ENCODE measurements around the gene MLKL.

The MLKL gene

DNA sequence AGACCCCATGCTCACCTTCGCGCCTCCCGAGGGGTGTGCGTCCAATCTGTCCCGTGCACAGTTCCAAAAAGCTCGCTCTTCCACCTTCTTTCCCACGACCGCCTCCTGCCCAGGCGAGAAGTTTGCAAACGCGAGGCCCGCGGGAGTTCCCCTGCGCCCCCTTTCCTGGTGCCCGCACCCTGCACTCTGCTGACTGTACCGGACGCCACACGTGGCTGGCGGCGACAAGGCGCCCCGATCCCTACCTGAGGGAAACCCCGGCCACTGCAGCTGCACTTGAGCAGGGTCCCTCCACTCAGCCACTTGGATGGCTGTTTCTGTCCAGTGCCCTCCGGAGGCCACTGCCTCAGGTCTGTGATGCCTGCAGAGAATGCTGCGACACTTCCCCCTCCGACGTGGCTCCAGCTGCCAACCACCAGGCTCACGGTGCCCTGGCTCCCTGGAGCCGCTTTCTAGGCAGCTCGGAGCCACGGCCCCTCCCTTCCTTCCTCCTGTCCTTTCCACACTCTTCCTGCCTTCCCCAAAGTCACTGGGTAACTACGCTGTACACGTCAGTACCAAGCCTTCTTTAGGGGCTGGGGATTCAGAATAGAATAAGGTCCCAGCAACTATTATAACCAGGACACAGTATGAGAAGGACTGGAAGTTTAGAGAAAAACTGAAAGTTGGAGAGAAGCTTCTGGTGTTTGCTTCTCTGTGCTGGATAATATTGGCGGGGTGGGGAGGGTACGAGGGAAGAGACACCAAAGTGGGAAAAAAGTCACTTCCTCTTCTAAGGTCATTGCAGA, at the start of gene MLKL:
MLKL (minus strand) TSS at position 425 of the 788 bp plus-strand sequence. CDS start 5,105 bp downstream, outside the sequence.
- no peak for DNase-seq (ENCODE audit: low spot score)

DNA sequence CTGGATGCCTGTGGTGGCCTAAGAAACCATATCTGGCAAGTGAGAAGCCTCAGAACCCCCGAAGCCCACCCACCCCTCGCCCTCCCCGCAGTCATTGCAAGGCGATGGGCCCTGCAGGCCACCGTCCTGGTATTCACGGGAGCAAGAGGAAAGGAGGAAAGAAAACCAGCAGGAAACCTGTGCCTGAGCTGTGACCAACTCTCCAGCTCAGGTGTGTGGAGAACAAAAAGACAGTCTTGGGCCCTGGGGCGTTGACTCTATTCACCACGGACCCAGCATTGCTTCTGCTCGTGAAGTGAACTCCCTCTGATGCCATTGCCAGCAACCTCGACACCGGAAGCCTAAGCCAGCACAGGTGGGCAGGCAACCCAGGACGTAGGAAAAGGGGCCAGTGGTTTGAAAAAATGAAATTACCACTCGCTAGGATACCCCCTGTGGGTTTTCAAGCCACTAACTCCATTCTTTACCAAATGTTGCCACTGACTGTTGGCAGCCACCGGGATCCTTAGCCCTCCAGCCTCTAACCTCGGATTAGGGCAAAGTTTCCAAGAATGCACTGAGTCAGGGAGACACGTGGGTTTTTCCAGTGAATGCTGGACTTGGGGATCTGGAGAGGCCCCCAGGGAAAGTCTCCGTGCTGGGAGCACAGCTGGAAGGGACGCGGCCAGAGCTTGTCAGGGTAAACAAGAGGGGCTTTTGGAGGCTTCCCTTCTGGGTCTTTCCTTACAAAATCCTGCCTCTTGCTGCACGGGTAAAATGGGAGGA, 48.8 kb upstream of the MLKL start:
- no peak for DNase-seq (ENCODE audit: low spot score)

DNA sequence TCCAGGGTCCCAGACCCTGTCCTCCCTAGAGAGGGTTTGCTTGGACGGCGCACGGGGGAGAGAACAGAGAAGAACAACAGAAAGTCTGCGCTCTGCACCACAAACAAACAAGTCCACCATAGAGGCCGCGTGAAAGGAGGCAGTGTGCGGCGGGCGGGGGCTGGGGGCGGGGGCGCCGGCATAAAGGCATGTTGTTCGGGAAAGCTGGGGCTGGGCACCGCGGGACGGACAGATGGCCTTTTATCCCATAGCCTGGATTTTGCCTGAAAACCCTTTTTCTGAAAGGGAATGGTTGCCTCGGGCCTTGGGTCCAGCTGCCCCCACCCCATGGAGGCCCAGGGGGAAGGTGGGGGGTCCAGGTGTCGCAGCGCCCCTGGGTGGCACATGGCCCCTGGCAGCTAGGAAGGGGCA, 48.0 kb upstream of the MLKL start:
- no peak for DNase-seq (ENCODE audit: low spot score)

DNA sequence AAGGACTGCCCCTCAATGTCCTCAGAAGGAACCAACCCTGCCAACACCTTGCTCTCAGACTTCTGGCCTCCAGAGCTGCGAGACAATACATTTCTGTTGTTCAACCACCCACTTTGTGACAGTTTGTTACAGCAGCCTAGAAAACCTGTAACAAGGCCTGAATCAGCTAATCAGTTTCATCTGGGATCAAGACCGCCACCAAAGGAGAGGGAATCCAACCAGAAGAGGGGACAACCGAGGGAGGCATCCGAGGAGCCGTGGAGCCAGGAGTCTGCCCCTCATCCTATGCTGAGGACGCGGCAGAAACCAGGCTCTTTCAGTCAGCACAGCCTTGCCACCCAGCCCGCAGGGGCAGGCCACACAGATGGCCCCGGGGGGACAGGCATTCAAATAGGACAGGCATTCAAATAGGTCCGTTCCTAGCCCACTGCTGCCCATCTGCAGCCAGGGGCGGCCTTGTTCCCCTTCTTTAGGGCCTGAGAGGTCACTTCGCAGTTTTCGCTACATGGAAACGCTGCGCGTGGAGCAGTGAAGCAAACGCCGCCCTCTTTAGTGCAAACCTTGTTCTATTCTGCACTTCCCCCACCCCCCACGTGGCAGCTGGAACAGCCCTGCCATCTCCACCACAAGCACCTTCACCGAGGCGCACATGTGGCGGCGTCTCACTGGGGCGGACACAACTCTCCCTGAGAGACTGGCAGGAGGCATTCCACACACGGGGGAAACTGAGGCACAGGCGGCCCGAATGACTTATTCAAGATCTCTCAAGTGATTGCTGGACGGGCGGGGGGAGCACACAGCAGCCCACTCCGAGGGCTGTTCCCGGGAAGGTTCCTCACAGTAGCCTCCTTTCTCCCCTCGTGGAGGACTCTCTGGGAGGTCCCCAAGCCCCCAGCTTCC, 47.3 kb upstream of the MLKL start:
- DNase-seq (ENCODE audit: low spot score), result no peak

DNA sequence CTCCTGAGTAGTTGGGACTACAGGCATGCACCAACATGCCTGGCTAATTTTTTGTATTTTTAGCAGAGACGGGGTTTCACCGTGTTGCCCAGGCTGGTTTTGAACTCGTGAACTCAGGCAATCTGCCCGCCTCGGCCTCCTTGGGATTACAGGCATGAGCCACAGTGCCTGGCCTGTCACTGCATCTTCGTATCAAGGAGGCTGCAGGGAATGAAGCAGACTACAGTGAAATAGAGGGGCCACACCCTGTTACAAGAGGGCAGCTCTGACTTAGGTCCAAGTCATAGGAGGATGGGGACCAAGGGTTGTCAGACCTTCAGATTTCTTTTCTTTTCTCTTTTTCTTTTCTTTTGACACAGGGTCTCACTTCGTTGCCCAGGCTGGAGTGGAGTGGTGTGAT, 45.3 kb upstream of the MLKL start:
- DNase-seq (ENCODE audit: low spot score), result no peak

DNA sequence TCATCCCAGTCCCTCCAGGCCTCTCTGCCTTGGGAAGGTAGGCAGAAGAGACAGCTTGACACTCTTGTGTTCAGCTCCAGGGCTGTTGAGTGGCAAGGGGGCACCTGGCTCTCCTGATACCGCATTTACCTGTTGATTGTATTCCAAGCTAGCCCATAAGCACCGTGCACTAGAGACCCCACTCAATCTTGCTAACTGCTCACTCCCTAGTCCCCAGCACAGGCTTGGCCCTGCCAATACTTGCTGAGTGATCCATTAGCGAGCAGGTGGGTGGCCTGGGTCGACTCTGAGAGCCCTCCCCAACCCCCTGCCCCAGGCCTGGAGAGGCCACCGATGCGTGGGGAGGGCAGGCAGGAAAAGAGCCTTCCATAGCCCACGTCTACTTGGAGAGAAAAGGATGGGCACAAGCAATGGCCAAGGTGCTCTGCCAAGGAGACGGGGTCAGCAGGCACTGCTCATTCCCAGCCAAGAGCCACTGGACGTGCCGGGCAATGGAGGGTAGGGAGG, 44.5 kb upstream of the MLKL start:
- DNase-seq (ENCODE audit: low spot score), result no peak

DNA sequence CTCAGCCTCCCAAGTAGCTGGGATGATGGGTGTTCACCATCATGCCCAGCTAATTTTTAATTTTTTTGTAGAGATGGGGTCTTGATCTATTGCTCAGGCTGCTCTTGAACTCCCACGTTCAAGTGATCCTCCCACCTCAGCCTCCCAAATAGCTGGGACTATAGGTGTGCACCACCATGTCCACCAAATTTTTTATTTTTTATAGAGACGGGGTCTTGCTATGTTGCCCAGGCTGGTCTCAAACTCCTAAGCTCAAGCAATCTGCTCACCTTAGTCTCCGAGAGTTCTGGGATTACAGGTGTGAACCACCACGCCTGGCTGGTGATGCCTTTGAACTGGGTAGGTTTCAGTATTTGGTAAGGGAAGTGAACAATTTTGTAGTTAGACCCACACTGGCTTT, 43.9 kb upstream of the MLKL start:
- no peak for DNase-seq (ENCODE audit: low spot score)

DNA sequence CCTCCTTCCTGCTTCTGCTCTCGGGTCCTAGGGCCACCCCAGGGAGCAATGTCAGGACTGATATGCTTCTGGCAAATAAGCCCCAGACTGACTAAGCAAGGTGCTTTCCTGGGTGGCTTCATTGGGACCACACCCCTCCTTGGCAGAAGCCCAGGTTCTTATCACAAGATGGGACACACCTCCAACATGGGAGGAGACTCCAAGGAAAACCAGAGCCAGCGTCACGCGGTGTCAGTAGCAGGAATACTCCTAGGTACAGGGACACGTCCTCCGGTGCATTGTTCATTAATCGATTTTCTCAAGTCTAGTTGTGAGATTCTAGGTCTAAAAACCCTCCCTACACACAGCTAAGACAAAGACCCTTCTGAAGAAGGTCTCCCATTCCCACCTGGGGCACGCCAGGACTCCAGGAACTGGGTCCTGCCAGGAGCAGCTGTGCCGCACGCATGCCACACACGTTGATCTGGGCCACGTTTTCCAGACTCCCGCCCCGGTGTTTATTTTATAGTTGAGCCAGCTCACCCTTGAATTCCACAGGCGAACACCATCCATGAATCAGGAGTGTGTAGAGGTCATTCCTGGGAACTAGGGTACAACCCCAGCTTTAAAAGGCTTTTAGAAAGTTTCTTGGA, 43.1 kb upstream of the MLKL start:
- DNase-seq (ENCODE audit: low spot score), result no peak

DNA sequence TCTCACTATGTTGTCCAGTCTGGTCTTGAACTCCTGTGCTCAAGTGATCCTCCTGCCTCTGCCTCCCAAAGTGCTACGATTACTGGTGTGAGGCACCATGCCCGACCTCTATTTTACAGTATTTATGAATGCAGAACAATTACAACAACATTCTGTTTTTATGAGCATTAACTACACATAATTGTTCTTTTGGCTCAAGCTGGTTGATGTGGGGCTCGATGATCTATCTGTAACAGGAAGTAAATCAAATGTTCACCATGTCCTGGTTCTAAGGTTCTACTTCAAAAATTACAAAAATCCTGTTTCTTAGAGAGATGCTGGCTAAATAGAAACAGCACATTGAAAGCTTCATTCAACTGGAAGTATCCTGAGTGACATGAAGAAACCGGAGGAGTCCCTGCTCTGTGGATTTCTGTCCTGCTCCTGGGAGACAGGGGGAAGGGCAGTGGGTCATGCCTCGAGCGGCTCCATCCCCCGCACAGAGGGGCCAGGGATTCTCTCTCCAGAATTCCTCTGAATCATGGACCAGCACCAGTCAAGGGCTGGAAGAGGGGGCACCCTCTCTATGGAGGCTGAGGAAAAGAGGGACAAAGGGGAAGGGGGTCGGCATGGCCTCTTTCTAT, 42.5 kb upstream of the MLKL start:
- no peak for DNase-seq (ENCODE audit: low spot score)

DNA sequence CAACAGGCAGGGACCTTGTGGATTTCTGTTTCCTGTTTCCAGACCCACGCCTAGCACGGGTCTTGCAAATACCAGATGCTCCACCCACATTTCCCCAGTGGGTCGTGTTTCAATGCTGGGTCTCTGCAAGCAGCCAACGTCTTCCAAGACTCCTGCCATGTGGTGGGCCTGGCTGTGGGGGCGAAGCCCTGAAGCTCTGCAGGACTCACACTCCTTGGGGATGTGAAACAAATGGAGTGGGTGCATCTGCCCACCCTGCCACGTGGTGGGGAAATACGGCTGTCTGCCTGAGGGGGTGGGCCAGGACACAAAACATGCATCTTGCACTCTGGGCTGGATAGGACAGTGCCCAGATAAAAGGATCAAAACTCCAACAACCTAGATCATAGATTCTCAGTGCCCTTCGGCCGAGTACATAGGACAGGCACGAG, 41.4 kb upstream of the MLKL start:
- DNase-seq (ENCODE audit: low spot score), result no peak

DNA sequence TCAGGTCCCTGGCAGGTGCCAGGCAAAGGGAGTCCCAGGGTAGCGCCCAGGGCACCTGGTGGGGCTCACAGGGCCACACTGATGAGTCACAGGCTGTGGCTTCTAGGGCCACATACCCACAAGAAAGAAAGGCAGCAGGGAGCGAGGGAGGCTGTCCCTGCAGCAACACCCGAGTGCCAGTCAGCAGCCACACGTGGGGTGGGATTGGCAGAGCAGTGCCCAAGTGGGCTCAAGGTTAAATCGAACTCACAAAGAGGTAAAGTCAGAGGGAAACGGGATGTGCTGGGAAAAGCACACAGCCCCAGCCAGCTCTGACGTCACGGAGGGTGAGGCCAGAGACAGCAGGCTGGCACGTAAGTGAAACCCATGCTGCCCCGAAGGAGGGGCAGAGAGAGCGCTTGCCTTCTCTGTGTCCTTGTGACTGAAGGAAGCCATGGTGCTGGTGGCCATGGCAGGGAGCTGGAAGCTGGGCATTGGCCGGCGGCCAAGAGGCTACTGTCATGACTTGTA, 40.2 kb upstream of the MLKL start:
- no peak for DNase-seq (ENCODE audit: low spot score)

DNA sequence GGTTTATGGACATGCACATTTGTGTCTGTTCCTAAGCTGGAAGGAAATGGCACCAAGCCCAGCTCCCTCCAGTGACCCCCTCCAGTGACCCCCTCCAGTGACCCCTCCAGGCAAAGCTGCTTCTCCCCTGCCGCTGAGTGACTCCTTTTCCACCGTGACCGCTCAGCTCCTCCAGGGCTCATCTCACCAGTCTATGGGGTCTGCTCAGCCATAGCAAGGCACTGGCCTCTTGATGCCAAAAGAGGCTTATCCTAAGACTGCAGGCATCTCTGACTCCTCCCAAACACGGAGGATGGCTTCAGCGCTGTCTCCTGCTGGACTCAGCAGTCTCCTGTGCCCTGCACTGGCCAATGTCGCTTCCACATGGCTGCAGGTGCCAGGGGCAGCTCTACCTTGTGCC, 38.6 kb upstream of the MLKL start:
- DNase-seq (ENCODE audit: low spot score), result no peak

DNA sequence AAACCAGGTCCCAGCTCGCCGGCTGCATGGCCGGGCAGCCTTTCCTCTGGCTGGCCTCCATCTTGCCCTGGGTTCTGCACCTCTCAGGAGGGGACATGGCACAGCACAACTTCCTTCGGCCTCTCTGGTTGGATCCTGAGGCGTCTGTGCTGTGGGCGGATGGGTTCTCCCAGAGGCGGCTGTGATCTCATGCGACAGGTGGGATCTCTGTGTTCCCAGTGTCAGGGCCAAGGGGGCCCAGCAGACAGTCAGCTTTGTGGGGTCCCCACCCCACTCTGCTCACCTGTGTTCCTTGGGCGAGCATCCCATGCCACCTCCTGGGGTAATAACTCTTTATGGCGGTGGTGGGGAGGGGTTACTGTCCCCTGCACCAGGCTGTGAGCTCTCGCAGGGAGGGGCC, 38.2 kb upstream of the MLKL start:
- no peak for DNase-seq (ENCODE audit: low spot score)

DNA sequence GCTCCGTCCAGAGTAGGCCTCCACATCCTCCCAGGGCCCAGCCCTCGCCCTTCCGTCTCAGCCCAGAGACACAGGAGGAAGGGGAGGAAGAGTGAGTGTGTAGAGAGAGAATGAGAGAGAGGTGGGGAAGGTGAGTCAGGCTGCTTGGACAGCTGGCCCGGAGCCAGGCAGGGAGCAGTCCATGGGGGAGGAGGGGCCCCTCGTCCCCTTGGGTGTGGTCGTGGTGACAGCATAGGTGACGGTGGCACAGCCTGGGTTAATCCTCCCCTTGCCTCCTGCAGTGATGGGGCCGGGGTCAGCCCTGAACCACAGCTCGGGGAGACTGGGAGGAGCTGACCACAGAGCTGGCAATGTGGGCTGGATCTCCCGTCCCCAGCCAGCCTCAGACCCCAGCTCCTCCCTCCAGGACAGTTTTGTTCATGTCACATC, 37.5 kb upstream of the MLKL start:
- no peak for DNase-seq (ENCODE audit: low spot score)

DNA sequence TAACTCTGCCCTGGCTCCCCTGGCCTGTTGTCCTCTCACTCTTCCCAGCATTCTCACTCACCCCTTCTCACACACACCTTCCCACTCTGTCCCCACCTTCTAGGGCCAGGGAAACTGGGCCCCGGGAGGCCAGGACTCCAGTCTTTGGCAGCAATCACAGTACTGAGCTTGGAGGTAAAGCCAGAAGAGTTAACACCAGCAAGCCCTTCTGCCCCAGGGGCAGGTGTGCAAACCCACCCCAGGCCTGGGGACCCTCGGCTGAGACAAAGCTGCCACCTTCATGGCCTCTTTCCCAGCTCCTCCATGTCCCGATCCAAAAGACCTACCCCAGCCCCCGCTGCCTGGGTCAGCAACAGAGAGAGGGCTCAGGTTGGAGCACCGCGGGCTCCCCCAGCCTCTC, 36.9 kb upstream of the MLKL start:
- DNase-seq (ENCODE audit: low spot score), result no peak

DNA sequence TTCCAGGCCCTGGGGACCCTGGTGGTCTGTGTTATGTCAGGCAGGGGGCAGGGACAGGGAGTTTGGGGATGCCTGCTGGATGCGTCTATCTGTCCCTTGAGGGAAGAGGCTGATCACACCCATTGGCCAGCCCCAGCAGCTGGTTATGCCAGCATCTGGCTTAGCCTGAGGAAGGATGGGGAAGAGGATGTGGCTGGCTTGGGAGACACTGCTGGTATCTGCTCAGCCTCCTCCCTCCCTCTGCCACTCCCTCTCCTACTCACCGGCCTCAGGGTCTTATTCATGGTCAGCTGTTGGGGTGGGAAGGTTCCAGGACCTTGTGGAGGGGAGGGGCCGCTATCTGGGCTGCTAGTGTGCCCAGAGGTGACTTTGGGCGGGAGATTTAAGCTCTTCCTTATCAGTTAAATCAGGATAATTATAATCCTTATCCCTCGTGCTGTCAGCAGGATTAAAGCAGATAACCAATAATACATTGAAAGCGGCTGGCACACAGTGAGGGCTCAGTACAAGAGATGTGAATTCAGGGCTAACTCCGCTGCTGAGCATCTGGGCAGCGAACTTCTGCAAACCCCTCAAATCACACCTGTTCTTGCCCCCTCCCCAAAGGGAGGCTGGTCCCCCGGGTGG, 36.0 kb upstream of the MLKL start:
- DNase-seq (ENCODE audit: low spot score), result peak; percentile 78

DNA sequence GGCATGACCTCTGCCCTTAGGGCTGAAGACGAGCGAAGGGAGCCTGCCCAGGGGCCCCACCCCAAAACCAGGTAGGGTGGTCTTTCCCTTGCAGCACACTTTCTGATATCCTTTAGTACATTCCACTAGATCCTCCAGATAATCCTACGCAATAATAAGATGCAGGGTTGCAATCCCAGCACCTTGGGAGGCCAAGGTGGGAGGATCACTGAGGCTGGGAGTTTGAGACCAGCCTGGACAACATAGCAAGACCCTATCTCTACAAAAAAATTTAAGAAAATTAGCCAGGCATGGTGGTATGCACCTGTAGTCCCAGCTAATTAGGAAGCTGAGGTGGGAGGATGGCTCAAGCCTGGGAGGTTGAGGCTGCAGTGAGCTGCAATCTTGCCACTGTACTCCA, 34.9 kb upstream of the MLKL start:
- DNase-seq (ENCODE audit: low spot score), result no peak

DNA sequence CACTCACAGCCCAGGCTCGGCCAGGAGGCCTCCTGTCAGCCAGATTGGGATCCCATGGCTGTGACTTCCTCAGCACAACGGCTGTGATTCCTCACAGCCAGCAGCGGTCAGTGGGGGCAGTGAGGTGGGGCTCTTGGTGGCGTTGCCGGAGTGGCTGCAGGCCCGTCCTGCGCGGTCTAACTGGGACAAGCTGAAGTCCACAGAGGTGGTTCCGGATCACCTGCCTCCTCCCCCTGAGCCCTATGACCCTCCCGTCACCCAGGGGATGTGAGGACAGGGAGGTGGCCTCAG, 34.4 kb upstream of the MLKL start:
- no peak for DNase-seq (ENCODE audit: low spot score)

DNA sequence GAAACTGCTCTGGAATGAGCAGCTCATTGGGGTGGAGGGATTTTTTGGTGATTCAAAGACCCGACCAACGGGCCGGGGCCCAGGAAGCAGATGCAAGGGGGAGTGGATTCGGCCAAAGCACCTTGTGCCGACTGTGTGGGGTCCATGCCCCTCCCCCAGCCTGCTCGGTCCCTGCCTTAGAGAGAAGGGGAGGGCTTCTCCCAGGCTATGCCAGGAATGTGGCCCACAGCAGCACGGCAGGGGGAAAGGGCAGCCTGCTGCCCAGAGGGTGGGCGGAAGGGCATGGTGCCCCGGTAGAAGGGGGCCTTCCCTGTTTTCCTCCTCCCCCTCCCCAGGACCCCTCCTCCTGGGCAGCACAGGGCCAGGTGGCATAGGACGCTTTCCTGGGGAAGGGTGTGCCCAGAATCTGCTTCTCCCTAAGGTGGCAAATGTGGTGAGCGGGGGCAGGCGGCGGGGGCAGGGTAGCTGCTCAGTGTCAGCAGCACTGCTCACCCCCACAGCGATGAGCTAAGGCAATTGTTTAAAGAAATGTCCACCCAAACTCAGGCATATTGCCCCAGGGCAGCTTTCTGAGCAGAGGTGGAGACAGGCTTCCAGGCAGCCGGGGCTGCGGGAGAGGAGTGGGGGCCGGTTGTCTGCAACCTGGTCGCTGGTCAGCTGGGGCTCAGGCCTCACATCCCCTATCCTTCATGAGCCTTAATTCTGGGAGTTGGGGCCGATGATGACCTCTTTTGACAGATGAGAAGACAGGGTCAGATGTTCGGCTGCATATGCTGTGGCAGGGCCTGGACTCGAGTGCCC, 33.9 kb upstream of the MLKL start:
- DNase-seq (ENCODE audit: low spot score), result no peak

Measured in D341Med (cell line).